ENCODE data around the gene PPP2R1A.

DNA sequence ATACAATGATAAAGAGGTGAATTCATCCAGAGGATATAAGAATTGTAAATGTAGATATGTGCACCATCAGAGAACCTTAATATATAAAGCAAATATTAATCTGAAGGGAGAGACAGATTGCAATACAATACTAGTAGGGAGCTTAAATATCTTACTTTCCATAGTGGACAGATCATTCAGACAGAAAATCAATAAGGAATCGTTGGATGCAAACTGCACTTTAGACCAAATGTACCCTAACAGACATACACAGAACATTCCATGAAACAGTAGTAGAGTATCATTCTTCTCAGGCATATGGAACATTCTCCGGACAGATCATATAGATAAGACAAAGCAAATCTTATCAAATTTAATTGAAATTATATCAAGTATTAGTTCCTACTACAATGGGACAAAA, 44.6 kb downstream of the PPP2R1A start:
- TF ChIP-seq YY1 (IDR thresholded peaks at IDR 0.05; ENCODE audit: insufficient read depth, insufficient read length), result no peak
- no peak for TF ChIP-seq ZNF274 (IDR thresholded peaks at IDR 0.05; ENCODE audit: low read depth, low read length)
- TF ChIP-seq SUZ12 (IDR thresholded peaks at IDR 0.05; ENCODE audit: extremely low read depth, insufficient read depth, insufficient read length), result no peak
